NCI-H2029 (cell line): ENCODE results near the gene MRNIP.
"Not testable (repeated sequence)": the region's sequence is repeated elsewhere in the genome, so short reads cannot be mapped to it uniquely, and the experiment has no call there.

Experiments
- DNase-seq: peaks from one replicate; lab custom pipeline; 2025; lab: John Stamatoyannopoulos, UW

The MRNIP gene

GRCh38 chr5:179871533-179871932, 12.9 kb upstream of the MRNIP start:
- not testable (repeated sequence) for DNase-seq

GRCh38 chr5:179870952-179871351, 12.3 kb upstream of the MRNIP start:
- no peak for DNase-seq

GRCh38 chr5:179870403-179870903, 11.8 kb upstream of the MRNIP start:
- peak; percentile 68 for DNase-seq

DNA sequence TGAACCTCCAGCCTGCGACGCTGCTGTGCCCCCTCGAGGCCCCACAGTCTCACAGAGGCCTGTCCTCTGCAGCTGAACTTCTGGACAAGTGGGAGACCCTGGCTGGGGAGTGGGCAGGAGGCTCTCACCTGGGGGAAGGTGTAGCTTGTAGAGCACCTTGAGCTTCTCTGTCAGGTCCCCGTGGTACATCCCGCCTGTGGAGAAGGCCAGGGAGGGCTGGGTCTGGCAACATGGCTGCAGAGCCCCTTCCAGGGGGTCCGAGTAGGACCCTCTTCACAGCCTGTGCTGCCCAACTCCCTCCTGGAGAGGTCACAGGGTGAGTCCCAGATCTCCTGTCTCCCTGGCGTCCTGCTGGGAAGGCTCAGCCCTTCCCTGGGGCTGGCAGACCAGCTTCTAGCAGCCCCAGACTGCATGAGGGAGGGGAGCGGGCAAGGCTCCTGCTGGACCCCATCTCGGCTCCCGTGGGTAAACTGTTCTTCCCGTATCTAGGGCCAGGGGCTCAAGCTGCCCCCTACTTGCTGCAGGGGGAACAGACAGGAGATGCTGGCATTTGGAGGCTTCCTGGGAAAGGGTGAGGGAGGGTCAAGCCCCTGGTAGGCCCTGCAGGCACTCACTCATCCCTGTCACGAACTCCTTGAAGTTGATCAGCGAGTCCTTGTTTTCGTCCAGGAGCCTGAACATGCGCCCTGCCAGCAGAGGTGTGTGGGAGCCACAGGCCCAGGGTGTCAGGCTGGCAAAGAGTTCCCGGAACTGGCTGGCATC, 11.2 kb upstream of the MRNIP start:
- no peak for DNase-seq

GRCh38 chr5:179869101-179869500, 10.5 kb upstream of the MRNIP start:
- DNase-seq: no peak

DNA sequence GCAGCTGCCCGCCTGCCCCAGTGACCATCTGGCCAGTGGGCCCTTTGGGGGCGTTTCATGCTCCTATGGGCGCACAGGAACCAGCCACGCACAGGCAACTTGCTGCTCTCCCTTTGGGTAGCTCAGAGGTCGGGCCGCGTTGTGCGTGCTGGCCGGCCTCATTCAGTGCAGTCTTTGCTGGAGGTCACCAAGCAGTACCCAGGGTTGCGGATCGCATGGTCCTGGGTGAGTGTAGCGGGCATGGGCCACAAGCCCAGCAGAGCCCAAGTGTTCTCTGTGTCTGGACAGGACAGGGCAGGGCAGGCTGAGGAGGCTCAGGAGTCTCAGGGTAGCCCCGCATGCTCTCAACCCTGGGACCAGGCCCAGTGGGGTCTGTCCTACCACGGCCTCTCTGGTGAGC, 9.9 kb upstream of the MRNIP start:
- DNase-seq: no peak

- no peak for DNase-seq
Observed at GRCh38 chr5:179867476-179867875, 8.9 kb upstream of the MRNIP start.

DNA sequence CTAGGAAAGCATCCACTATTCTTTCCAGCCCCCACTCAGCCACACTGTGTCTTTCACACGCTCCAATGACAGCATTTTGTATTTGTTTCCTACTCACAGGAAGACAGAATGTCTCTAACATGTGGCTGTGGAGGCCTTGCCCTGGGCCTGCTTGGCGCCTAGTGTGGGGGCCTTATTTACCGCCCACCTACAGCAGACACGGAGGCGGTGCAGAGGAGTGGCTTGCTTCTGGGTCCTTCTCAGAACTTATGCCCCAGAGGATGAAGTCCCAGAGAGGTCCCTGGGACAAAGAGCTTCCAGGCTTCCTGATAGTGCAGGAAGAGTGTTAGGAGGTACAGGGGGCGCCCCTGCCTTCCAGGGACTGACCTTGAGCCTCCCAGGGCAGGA, 8.5 kb upstream of the MRNIP start:
- DNase-seq: no peak

DNA sequence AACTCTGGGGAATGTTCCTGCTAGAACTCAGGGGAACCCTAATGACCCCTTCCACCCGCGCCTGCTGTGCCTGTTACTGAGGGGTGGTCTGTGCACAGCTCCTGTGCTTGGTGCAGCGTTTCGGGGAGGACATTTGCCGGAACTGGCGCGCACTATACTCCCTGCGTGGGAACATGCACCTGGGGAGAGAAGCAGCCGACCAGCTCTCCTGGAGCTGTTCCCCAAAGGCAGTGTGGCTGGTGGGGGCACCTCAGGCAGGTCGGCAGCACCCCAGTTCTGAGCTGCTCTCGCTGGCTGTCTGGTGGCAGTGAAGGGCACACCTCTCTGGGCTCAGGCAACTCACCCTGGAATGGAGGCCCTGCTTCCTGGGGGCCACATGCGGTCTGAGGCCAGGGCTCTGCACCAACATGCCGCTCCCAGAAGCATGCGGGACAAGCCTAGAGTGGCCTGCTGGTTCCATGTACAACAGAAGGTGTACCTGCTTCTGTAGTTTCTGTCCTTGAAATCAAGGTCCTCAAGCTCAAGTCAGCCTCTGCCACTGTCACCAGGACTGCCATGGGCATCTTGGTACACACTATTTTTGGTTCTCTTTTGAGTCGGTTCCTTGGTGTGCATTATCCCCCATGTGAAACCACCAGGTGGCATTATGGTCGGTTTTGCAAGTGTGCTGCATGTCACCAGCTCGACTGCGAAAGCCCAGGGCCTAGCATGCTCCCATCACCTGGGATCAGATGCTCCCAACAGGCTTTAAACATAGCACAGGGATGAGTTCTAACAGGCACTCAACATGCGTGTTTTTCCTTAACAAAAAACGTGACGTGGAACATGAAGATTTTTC, 7.8 kb upstream of the MRNIP start:
- DNase-seq: no peak

- DNase-seq: no peak
Observed at GRCh38 chr5:179865491-179866240, 7.0 kb upstream of the MRNIP start.

DNA sequence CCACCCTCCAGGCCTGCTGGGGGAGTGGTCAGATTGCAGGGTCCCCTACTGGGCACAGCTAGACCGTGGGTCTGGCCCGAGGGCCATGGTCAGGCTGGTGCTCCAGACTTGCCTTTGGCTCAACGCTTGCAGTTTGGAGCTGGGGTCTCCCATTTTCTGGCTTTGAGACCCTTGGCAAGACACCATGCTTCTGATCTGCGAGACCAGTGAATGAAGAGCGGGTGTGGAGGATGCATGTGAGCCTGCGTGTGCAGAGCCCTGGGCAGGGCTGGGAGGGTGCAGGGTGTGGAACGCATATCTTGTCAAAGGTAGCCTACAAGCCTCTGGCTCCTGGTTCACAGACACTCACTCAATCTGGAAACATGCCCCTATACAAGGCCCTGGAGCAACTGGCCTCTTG, 6.1 kb upstream of the MRNIP start:
- DNase-seq: no peak

- no peak for DNase-seq
Observed at GRCh38 chr5:179863449-179864085, 5.0 kb upstream of the MRNIP start.

DNA sequence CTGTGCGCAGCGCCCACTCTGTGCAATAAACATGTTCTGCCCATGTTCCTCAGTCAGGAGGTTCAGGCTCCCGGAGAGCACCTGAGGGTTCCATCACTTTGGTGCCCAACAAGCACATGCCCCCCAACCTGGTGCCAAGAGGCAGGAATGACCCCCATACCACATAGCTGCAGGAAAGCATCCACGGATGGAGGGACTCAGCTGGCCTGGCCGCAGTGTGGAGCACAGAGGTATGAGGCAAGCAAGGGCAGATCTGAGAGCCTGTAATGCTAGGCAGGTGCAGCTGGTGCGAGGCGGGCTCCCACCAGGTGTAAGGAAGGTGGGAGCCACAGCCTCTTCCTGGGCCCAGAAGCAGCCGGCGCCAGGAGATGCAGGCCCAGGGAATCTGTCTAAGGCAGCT, 4.3 kb upstream of the MRNIP start:
- no peak for DNase-seq

GRCh38 chr5:179862296-179862695, 3.7 kb upstream of the MRNIP start:
- DNase-seq: no peak

GRCh38 chr5:179860301-179860700, 1.7 kb upstream of the MRNIP start:
- no peak for DNase-seq

- no peak for DNase-seq
Observed at GRCh38 chr5:179858241-179858585, 404 bp downstream of the MRNIP start.

DNA sequence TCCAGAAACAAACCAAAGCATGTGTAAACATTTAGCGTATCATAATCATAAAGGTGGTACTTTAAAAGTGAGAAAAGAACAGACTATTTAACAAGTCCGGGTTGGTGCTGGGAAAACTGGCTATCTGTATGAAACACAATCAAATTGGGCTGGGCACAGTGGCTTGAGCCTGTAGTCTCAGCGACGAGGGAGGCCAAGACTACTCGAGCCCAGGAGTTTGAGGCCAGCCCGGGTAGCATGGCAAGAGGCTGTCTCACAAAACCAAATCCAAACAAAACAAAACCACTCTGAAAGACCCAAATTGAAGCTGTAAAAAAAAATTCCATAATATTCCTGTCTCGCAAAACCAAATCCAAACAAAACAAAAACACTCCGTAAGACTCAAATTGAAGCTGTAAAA, 4.3 kb downstream of the MRNIP start:
- DNase-seq: no peak

DNA sequence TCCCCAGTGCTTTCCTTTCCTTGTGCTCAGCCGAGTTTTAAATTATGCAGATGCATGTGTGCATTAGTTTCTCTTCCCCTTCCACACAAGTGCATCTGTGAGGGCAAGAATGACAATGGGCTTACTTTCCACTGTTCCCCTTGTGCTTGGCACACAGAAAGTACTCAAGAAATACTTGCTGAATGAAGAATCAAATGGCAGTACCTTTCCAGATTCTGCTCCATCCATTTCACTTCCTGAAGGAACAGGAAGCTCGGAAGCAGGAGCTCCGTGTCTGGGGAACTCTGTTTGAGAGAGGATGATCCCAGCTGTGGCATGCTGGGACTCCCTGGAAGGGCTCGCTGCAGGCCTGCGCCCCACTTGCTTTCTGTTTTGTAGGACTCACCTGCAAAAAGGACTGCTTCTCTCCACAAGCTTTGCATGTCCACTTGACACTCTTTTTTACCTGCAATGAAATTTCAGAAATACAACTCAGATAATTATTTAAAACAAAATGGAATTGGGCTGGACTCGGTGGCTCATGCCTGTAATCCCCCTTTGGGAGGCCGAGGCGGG, 5.5 kb downstream of the MRNIP start:
- DNase-seq: no peak

GRCh38 chr5:179841621-179842020, 17.0 kb downstream of the MRNIP start:
- no peak for DNase-seq

- DNase-seq: no peak
Observed at GRCh38 chr5:179840766-179841165, 17.9 kb downstream of the MRNIP start.

DNA sequence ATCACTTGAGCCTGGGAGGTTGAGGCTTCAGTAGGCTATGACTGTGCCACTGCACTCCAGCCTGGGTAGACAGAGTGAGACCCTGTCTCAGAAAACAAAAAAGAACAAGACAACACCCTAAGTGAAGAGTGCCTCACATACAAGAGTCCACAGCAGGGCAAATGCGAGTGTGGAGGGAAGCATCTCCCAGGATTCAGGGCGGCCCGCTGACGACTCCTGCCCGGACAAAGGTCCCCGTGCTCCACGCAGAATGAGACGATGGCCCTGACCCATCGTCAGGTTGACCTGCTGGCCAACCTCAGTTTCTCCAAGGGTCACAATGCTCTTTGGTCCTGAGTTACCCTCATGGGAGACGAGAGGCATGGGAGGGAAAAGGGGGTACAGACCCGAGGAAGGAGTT, 18.3 kb downstream of the MRNIP start:
- DNase-seq: no peak
